BE2C (cell line): ENCODE measurements around the gene PLK2.

Experiments used
- DNase-seq: peaks from one replicate; pipeline ENCODE4 v3.0.0-alpha.2; 2020
- H3K27me3 ChIP-seq: fragments of 250-450 bp; sonication (Bioruptor Pico); 2 replicates; pipeline ENCODE4 v1.5.1; 2020; ENCODE audit warnings: mild to moderate bottlenecking
- H3K36me3 ChIP-seq: fragments of 250-450 bp; sonication (Bioruptor Pico); 2 replicates; pipeline ENCODE4 v1.5.1; 2020; ENCODE audit warnings: mild to moderate bottlenecking
- H3K4me1 ChIP-seq: fragments of 250-450 bp; sonication (Bioruptor Pico); 2 replicates; pipeline ENCODE4 v1.5.1; 2020
- H3K4me3 ChIP-seq: 2 replicates; pipeline ENCODE4 v1.5.1; 2011; ENCODE audit warnings: low read depth, low read length
- H3K9me3 ChIP-seq: fragments of 250-450 bp; sonication (Bioruptor Pico); 2 replicates; pipeline ENCODE4 v1.5.1; 2020
- TF ChIP-seq, protein P1 (sequence below): IDR thresholded peaks from 2 replicates; pipeline ENCODE4 v1.5.1; 2012; ENCODE audit warnings: mild to moderate bottlenecking, low read depth, low read length

The PLK2 gene

DNA sequence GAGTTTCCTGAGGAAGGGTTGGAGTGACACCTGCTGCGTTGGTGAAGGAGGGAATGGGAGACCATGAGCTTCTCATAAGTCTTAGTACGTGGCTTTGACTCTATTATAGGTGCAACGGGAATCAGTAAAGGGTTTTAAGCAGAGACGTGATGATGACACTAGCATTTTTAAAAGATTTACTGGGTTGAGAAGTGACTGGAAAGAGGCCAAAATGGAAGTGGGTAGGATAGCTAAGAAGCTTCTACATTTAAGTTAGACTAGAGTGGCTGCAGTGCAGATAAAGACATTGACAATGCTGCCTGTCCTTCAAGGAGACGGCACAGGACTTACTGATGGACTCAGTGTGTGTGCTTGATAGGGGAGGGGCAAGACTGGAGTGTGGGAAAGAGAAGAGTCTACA, 37.5 kb upstream of the PLK2 start:
- H3K4me1 ChIP-seq: peaks cover 14% of the 10 kb centered on the region; the same call in 1 of the 2 replicates
- H3K36me3 ChIP-seq: no peaks in the 10 kb centered on the region
- no peaks in the 10 kb centered on the region for H3K27me3 ChIP-seq
- TF ChIP-seq, protein P1, sequence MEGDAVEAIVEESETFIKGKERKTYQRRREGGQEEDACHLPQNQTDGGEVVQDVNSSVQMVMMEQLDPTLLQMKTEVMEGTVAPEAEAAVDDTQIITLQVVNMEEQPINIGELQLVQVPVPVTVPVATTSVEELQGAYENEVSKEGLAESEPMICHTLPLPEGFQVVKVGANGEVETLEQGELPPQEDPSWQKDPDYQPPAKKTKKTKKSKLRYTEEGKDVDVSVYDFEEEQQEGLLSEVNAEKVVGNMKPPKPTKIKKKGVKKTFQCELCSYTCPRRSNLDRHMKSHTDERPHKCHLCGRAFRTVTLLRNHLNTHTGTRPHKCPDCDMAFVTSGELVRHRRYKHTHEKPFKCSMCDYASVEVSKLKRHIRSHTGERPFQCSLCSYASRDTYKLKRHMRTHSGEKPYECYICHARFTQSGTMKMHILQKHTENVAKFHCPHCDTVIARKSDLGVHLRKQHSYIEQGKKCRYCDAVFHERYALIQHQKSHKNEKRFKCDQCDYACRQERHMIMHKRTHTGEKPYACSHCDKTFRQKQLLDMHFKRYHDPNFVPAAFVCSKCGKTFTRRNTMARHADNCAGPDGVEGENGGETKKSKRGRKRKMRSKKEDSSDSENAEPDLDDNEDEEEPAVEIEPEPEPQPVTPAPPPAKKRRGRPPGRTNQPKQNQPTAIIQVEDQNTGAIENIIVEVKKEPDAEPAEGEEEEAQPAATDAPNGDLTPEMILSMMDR: no peak
- no peak for DNase-seq
- no peaks in the 10 kb centered on the region for H3K9me3 ChIP-seq
- H3K4me3 ChIP-seq: no peak overlapping the region

DNA sequence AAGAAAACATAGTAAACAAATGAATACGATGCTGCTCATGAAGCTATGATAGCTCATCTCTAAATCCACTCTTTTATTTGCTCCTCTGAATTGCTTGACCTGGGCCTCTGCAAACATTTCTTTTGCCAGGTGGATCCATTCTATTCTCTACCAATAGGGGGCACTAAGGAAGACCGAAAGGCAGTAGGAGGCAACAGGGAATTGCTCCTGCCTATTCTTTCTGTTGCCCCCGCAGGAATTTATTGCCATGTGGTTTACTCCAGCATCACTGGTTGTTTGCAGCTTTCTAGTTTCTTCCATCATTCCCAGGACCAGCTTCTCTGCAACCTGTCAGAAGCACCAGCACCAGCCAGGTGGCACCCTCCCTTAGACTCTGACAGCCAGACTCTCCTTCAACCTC, 36.6 kb upstream of the PLK2 start:
- H3K27me3 ChIP-seq: no peaks in the 10 kb centered on the region
- no peaks in the 10 kb centered on the region for H3K9me3 ChIP-seq
- peaks cover 14% of the 10 kb centered on the region; the same call in 1 of the 2 replicates for H3K4me1 ChIP-seq
- DNase-seq: no peak
- TF ChIP-seq, protein P1: peak; percentile 60
- no peaks in the 10 kb centered on the region for H3K36me3 ChIP-seq
- H3K4me3 ChIP-seq: no peak overlapping the region

DNA sequence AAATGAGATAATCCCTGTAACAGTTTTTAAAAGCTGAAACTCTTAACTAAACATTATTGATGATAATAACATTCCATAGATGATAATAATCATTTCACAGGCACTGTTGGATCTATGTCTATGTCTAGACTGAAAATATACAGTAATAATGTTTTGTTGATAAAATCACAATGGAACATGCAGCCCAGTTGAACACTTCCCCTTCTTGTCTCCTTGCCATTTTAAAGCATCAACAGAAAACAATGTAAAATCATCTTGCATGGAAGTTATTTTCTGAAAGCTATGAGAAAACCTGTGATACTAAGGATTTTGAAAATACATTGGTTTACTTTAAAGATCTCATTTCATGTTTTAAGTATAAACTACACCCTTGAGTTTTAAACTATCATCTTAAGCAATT, 33.3 kb upstream of the PLK2 start:
- DNase-seq: no peak
- Histone ChIP-seq H3K36me3 (no peaks in the 10 kb centered on the region), H3K4me3 (no peak overlapping the region), H3K27me3 (no peaks in the 10 kb centered on the region), H3K4me1 (peaks cover 2% of the 10 kb centered on the region; the same call in 1 of the 2 replicates), H3K9me3 (no peaks in the 10 kb centered on the region)
- TF ChIP-seq, protein P1: no peak

DNA sequence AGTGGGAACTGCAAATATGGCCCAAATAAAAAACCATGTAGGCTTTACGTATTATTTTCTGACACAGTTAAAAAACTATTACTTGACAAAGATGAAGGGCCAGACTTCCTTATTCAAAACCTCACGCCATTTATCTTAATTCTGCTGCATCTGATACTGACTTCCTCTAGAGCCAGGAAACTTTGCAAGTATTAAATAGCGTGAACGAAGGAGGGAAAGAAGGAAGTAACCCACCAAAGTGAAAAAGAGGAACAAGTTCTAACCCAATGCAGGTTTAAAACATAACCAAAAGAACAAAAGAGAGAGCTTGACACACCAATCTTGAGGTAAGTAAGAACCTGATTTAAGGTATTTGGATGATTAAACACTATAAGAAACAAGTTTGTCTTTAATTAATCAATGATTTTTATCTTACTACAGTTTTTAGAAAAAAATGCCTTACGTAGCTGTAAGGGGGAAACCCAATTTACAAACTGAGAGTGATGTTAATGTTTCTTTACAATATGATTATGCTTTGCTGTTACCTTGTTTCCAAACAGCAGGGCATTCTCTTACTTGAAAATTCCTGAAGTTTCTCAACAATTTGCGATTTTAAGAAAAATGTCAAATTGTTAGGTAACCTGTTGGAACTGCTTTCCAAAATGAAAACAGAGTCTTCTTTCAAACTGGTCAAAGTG, 31.5 kb upstream of the PLK2 start, which contains the start of gene GAPT:
TSS of gene GAPT (plus strand) at position 220 of the 677 bp plus-strand sequence. CDS start 3,102 bp downstream, outside the sequence.
- Histone ChIP-seq H3K4me3 (no peak within 1 kb of the TSS), H3K4me1 (no peaks in the 10 kb centered on the region), H3K36me3 (no peaks in the 10 kb centered on the region), H3K27me3 (no peaks in the 10 kb centered on the region), H3K9me3 (no peaks in the 10 kb centered on the region)
- TF ChIP-seq, protein P1: no peak
- no peak for DNase-seq

DNA sequence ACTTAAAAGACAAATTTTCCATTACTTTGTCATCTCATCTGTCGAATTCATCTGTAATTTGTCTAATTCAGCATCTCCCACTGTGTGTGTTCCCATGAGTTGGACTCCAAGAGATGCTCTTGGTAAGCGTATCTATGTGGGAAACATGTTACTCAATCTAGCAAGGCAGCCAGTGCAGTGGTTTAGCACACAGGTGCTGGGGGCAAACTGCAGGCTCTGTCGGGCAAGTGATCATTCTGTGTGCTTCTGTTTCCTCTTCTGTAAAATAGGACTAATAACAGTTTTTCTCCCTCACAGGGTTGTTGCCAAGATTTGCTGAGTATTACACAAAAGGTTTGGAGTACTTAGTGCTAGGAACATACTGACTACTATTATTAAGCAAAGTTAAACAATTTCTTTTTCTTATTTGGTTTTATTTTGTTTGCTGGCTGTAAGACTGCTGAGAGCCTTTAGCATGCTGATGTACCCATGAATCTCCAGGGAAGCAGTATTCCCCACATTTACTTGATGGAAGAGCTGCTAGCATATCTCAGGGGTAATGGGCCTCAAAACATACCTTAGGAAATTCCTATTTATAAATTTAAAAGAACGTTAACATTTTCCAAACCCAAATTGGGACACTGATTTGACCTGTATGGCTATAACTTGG, 30.6 kb upstream of the PLK2 start:
- Histone ChIP-seq H3K36me3 (no peaks in the 10 kb centered on the region), H3K27me3 (no peaks in the 10 kb centered on the region), H3K9me3 (no peaks in the 10 kb centered on the region), H3K4me3 (no peak overlapping the region), H3K4me1 (no peaks in the 10 kb centered on the region)
- DNase-seq: no peak
- TF ChIP-seq, protein P1: no peak

DNA sequence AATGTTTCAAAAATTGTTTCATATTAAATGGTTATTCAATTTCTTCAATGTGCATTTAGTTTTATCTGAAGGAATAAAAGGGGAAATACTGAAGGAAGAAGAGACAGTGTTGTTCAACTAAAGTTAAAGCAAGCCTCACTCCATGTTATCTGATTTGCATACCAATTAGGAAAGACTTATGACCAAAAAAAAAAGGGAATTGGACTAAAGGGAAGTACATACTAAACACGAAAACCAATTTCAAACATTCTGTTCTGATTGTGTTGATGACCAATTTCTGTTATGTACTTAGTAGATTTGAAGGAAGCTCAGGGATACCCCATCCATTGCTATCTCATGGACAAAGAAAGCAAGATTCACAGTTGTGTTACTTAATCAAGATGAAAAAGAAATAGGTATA, 26.4 kb upstream of the PLK2 start:
- H3K9me3 ChIP-seq: no peaks in the 10 kb centered on the region
- H3K4me1 ChIP-seq: no peaks in the 10 kb centered on the region
- H3K27me3 ChIP-seq: no peaks in the 10 kb centered on the region
- H3K36me3 ChIP-seq: no peaks in the 10 kb centered on the region
- TF ChIP-seq, protein P1: no peak
- no peak overlapping the region for H3K4me3 ChIP-seq
- no peak for DNase-seq
